DOHH2 (cell line): ENCODE data around the gene BAD.

Source experiments
- CTCF ChIP-seq: fragments of 200-600 bp; sonication (generic); IDR thresholded peaks from one replicate; pipeline ENCODE4 v1.5.1; 2014; ENCODE audit warnings: antibody characterized with exemption, mild to moderate bottlenecking, low read depth, low read length; ENCODE audit not compliant: poor library complexity, severe bottlenecking
- EZH2phosphoT487 ChIP-seq: fragments of 200-600 bp; sonication (generic); IDR thresholded peaks from 2 replicates; pipeline ENCODE4 v1.6.1; 2017; ENCODE audit warnings: borderline replicate concordance, mild to moderate bottlenecking, antibody characterized with exemption, low read length, moderate library complexity, mixed read lengths

GRCh38 chr11:64251016-64251752, 33.3 kb downstream of the BAD start, which contains the start of gene PLCB3:
- TF ChIP-seq CTCF = peak; percentile 66
- no peak for TF ChIP-seq EZH2phosphoT487
